ENCODE results near the gene TLNRD1. TPM values are rescaled to one million over a fixed set of nuclear protein-coding genes. Genes with fewer than 3 reads are reported as not detected.
A peak's percentile ranks its signal among the peaks of the same experiment; 100 is the strongest.

The TLNRD1 gene
- total and polyA plus RNA-seq, 7 donors = 0.65 to 5.1 (median 2.6) TPM

DNA sequence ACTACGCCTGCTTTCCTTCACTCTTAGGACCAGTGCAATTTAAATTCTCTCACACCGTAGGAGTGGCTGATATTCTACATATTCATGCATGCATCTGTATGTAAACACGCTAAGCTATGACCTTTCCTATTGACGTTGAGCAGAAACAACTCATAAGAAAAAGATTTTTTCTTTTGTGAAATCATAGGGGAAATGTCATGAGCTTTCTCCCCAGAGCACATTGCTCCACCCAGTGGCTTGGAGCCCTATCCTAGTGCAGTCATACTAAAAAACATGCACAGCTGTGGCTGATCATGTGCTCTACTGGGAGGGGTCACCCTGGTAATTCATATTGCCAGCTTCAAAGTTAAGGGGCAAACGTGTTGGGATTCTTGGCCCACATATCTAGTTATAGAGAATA lies 9.3 kb upstream of the TLNRD1 start:
- intact Hi-C loops (cut with DNase I) = no loop called here
- WGBS, 3 donors = 42 to 48% (median 45%) methylated on average over 5 of the region's 5 CpGs
- Histone ChIP-seq H3K27me3 (ENCODE audit: insufficient read depth in 3 of 3, low read length in 2 of 3) (no peaks in the 10 kb centered on the region), H3K4me1 (peaks cover 31% of the 10 kb centered on the region), H3K4me3 (no peak overlapping the region), H3K27ac (peak overlapping the region; percentile 90), H3K9me3 (no peaks in the 10 kb centered on the region), H3K36me3 (ENCODE audit: insufficient read depth in 1 of 2, low read depth in 1 of 2) (no peaks in the 10 kb centered on the region)
- DNase-seq = peak; percentile 61 to 73
- TF ChIP-seq, protein P1, sequence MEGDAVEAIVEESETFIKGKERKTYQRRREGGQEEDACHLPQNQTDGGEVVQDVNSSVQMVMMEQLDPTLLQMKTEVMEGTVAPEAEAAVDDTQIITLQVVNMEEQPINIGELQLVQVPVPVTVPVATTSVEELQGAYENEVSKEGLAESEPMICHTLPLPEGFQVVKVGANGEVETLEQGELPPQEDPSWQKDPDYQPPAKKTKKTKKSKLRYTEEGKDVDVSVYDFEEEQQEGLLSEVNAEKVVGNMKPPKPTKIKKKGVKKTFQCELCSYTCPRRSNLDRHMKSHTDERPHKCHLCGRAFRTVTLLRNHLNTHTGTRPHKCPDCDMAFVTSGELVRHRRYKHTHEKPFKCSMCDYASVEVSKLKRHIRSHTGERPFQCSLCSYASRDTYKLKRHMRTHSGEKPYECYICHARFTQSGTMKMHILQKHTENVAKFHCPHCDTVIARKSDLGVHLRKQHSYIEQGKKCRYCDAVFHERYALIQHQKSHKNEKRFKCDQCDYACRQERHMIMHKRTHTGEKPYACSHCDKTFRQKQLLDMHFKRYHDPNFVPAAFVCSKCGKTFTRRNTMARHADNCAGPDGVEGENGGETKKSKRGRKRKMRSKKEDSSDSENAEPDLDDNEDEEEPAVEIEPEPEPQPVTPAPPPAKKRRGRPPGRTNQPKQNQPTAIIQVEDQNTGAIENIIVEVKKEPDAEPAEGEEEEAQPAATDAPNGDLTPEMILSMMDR (IDR thresholded peaks at IDR 0.05) = no peak
- ATAC-seq = no peak

DNA sequence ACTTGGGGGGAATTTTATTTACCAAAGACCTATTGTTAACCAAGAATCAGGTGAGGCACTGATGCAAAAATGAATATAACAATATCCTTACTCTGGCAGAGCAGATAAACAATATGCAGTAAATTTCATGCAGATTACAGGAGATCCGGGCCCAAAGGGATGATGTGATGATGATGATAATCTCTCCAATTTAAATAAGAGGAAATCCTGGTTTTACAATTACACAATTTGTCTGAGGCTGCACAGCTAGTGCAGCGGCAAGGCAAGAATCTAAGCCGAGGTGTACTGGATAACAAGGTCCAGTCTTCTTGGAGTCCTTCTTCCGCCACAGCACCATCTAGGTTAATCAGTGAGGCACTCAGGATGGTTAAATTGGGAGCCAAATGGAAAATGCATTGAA lies 8.7 kb upstream of the TLNRD1 start:
- ATAC-seq (no peak), DNase-seq (no peak)
- H3K9me3 ChIP-seq = no peaks in the 10 kb centered on the region
- no peaks in the 10 kb centered on the region for H3K36me3 ChIP-seq (ENCODE audit: insufficient read depth in 1 of 2, low read depth in 1 of 2)
- no peak overlapping the region for H3K4me3 ChIP-seq
- peaks cover 28% of the 10 kb centered on the region for H3K4me1 ChIP-seq
- peak overlapping the region; percentile 90 for H3K27ac ChIP-seq
- TF ChIP-seq, protein P1 (IDR thresholded peaks at IDR 0.05) = no peak
- intact Hi-C loops (cut with DNase I) = no loop called here
- WGBS, 3 donors = 64 to 70% (median 68%) methylated on average over 4 of the region's 4 CpGs
- no peaks in the 10 kb centered on the region for H3K27me3 ChIP-seq (ENCODE audit: insufficient read depth in 3 of 3, low read length in 2 of 3)

DNA sequence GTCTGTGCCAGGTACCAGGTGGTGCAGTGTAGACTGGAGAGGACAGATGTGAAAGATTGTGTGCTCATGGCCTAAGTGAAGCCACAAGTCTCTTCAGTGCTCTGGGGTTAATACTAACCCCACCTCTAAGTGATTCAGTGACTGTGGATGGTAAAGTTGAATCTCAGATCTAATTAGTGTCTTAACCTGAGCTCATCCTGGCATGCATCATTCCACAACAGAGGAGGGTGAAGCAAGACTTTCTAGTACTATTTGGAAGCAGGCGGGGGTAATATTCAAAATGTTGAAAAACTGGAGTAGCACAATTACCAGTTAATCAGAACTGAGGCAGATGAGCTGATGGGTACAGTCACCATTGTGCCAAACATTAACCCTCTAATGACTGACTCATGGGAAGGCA lies 8.3 kb upstream of the TLNRD1 start:
- TF ChIP-seq, protein P1 (IDR thresholded peaks at IDR 0.05) = no peak
- Histone ChIP-seq H3K4me3 (no peak overlapping the region), H3K9me3 (no peaks in the 10 kb centered on the region), H3K36me3 (ENCODE audit: insufficient read depth in 1 of 2, low read depth in 1 of 2) (no peaks in the 10 kb centered on the region), H3K27ac (no peak overlapping the region), H3K4me1 (peaks cover 28% of the 10 kb centered on the region), H3K27me3 (ENCODE audit: insufficient read depth in 3 of 3, low read length in 2 of 3) (no peaks in the 10 kb centered on the region)
- intact Hi-C loops (cut with DNase I) = no loop called here
- WGBS, 3 donors = 91 to 100% (median 96%) methylated on average over 1 of the region's 1 CpG
- ATAC-seq (no peak), DNase-seq (no peak)

DNA sequence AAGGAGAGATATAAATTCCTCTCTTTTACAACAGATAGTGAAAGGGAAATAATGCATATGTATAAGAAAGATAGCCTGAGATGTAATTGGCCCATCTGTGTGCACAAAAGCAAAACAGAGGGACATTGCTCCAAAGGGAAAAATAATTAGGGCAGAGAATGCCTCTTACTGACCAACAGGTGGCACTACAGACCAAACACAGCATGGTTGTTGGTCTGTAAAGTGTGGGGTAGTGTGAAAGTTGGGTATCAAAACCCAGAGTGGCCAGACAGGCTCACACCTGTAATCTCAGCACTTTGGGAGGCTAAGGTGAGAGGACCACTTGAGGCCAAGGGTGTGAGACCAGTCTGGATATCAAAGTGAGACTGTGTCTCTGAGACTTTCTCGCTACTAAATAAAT lies 4.5 kb upstream of the TLNRD1 start:
- intact Hi-C loops (cut with DNase I) = loop anchor here in 1 of 2 donors (5.0 kb wide), 1 partner anchor 101 kb away; no protein-coding TSS in a partner anchor
- no peaks in the 10 kb centered on the region for H3K9me3 ChIP-seq

More for the DNA sequence above, 4.5 kb upstream of the TLNRD1 start:
- Histone ChIP-seq H3K4me3 (no peak overlapping the region), H3K4me1 (peaks cover 6% of the 10 kb centered on the region), H3K27ac (no peak overlapping the region), H3K36me3 (ENCODE audit: insufficient read depth in 1 of 2, low read depth in 1 of 2) (no peaks in the 10 kb centered on the region), H3K27me3 (ENCODE audit: insufficient read depth in 3 of 3, low read length in 2 of 3) (peaks cover 0 to 17% (median 7%) of the 10 kb centered on the region in 3 donors)
- DNase-seq = no peak
- 97 to 100% (median 100%) methylated on average over 1 of the region's 1 CpG for WGBS, 3 donors
- TF ChIP-seq, protein P1 (IDR thresholded peaks at IDR 0.05) = peak; percentile 42
- no peak for ATAC-seq
